Smooth muscle cell (in vitro differentiated cells): ENCODE data around the gene PBOV1. TPM values are rescaled to one million over a fixed set of nuclear protein-coding genes. Genes with fewer than 3 reads are reported as not detected.

Experiments
- DNase-seq: peaks from one replicate; lab custom pipeline; 2025; ENCODE audit not compliant: unreplicated experiment; lab: John Stamatoyannopoulos, UW
- H2AFZ ChIP-seq: fragments of 200-600 bp; sonication (generic); 2 replicates; pipeline ENCODE4 v1.6.0; 2016; ENCODE audit warnings: antibody characterized with exemption, low read depth, mild to moderate bottlenecking
- H3F3A ChIP-seq: fragments of 200-600 bp; sonication (generic); 2 replicates; pipeline ENCODE4 v1.6.0; 2017; ENCODE audit warnings: antibody characterized with exemption, low read depth
- H3K27ac ChIP-seq: fragments of 200-600 bp; sonication (generic); 2 replicates; pipeline ENCODE4 v1.5.1; 2016; ENCODE audit warnings: low read depth, mild to moderate bottlenecking
- H3K27me3 ChIP-seq: fragments of 200-600 bp; sonication (generic); 2 replicates; pipeline ENCODE4 v1.6.1; 2016; ENCODE audit warnings: low read depth, mild to moderate bottlenecking
- H3K36me3 ChIP-seq: fragments of 200-600 bp; sonication (generic); 2 replicates; pipeline ENCODE4 v1.5.1; 2016; ENCODE audit warnings: low read depth
- H3K4me1 ChIP-seq: fragments of 200-600 bp; sonication (generic); 2 replicates; pipeline ENCODE4 v1.5.1; 2016; ENCODE audit warnings: low read depth
- H3K4me2 ChIP-seq: fragments of 200-600 bp; sonication (generic); 2 replicates; pipeline ENCODE4 v1.6.0; 2016; ENCODE audit warnings: mild to moderate bottlenecking
- H3K4me3 ChIP-seq: fragments of 200-600 bp; sonication (generic); 2 replicates; pipeline ENCODE4 v1.5.1; 2016; ENCODE audit warnings: mild to moderate bottlenecking
- H3K79me2 ChIP-seq: fragments of 200-600 bp; sonication (generic); 2 replicates; pipeline ENCODE4 v1.6.0; 2016; ENCODE audit warnings: low read depth, mild to moderate bottlenecking
- H3K9ac ChIP-seq: fragments of 200-600 bp; sonication (generic); 2 replicates; pipeline ENCODE4 v1.6.0; 2016; ENCODE audit warnings: low read depth
- H3K9me3 ChIP-seq: fragments of 200-600 bp; sonication (generic); replicated peaks from 2 replicates; pipeline ENCODE4 v1.5.1; 2016; ENCODE audit warnings: low read depth
- H4K20me1 ChIP-seq: fragments of 200-600 bp; sonication (generic); 2 replicates; pipeline ENCODE4 v1.6.0; 2016; ENCODE audit warnings: low read depth
- WGBS: methylation state at CpG from one replicate; pipeline ENCODE4 v1.1.7; 2016; ENCODE audit warnings: low lambda C conversion rate; 5-methylcytosine and 5-hydroxymethylcytosine counted together
- polyA plus RNA-seq: library from polyadenylated mRNA; unstranded; fragments of >200 nt; fragmentation: Nextera tagmentation; extraction: Ambion mirVana; gene quantifications from 2 replicates; pipeline ENCODE4 v1.2.1, GENCODE V29; 2016
- total RNA-seq: library from RNA; depleted of rRNA; stranded (reverse); fragments of >200 nt; gene quantifications from 2 replicates; pipeline ENCODE4 v1.2.3, GENCODE V29; 2014
- TF ChIP-seq, protein P1 (sequence below): fragments of 200-600 bp; sonication (generic); IDR thresholded peaks from 2 replicates; pipeline ENCODE4 v1.5.1; 2017; ENCODE audit warnings: borderline replicate concordance, mild to moderate bottlenecking, antibody characterized with exemption; ENCODE audit not compliant: insufficient read depth, poor library complexity, severe bottlenecking

The PBOV1 gene
- total and polyA plus RNA-seq, 2 experiments from 2014 or later = not detected

DNA sequence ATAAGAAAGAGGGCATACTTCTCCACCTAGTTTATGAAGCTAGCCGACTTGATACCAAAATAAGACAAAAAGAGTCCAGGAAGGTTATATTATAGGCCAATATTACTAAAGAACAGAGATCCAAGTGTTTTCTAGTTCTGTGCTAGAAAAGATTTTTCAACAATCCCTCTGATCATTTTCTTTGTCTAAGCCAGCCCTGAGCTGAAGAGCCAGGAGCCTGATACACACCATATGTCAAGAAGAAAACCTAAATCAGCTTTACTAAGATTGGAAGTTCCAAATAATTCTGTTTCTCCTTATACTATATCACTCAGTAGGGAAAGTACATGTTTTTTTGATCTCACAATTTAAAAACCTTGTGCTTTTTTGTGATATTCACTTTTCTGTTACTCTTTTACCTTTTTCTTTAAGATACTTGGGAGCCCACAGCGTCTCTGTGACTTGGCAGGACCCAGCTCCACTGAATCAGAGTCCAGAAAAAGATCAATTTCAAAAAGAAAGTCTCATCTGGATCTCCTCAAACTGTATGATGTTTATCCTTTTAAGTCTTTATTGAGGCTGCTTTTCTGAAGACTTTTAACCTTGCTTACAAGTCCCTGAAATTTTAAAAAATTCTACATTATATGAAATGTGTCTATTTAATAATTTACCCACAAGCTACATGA is 43.0 kb upstream of the PBOV1 start:
- Histone ChIP-seq H3K79me2 (no peaks in the 10 kb centered on the region), H3K4me1 (no peaks in the 10 kb centered on the region), H3K9me3 (no peaks in the 10 kb centered on the region), H2AFZ (no peak overlapping the region), H3K9ac (no peak overlapping the region), H3K4me3 (no peak overlapping the region), H3K4me2 (no peak overlapping the region), H4K20me1 (no peaks in the 10 kb centered on the region), H3K27me3 (no peaks in the 10 kb centered on the region), H3K27ac (no peak overlapping the region), H3K36me3 (no peaks in the 10 kb centered on the region), H3F3A (no peaks in the 10 kb centered on the region)
- no peak for DNase-seq
- WGBS = 87% methylated on average over 2 of the region's 2 CpGs
- TF ChIP-seq, protein P1, sequence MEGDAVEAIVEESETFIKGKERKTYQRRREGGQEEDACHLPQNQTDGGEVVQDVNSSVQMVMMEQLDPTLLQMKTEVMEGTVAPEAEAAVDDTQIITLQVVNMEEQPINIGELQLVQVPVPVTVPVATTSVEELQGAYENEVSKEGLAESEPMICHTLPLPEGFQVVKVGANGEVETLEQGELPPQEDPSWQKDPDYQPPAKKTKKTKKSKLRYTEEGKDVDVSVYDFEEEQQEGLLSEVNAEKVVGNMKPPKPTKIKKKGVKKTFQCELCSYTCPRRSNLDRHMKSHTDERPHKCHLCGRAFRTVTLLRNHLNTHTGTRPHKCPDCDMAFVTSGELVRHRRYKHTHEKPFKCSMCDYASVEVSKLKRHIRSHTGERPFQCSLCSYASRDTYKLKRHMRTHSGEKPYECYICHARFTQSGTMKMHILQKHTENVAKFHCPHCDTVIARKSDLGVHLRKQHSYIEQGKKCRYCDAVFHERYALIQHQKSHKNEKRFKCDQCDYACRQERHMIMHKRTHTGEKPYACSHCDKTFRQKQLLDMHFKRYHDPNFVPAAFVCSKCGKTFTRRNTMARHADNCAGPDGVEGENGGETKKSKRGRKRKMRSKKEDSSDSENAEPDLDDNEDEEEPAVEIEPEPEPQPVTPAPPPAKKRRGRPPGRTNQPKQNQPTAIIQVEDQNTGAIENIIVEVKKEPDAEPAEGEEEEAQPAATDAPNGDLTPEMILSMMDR = no peak

DNA sequence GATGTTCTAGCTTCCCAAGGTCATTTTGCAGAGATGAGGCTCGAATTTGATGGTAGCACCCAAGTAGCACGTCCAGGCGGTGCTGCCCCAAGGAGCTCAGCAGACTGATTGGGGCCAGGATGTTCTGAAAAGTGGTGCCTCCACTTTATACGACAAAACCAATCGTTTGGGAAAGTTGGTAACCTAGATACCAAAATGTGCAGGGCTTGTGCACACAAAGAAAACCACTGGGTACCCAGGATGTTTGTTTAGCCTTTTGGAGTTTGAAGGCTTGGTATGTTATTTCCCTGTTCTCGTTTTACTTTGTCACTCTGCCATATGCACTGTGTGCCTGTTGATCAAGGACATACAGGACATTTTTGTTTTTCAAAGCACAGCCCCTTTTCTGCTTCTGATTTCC is 40.7 kb upstream of the PBOV1 start:
- Histone ChIP-seq H3K9me3 (no peaks in the 10 kb centered on the region), H3K4me1 (no peaks in the 10 kb centered on the region), H3K4me3 (no peak overlapping the region), H3K4me2 (no peak overlapping the region), H3K27ac (no peak overlapping the region), H3K9ac (no peak overlapping the region), H3K27me3 (no peaks in the 10 kb centered on the region), H4K20me1 (no peaks in the 10 kb centered on the region), H3K36me3 (no peaks in the 10 kb centered on the region), H2AFZ (no peak overlapping the region), H3K79me2 (no peaks in the 10 kb centered on the region), H3F3A (no peaks in the 10 kb centered on the region)
- 95% methylated on average over 6 of the region's 6 CpGs for WGBS
- DNase-seq = no peak
- TF ChIP-seq, protein P1 = no peak

DNA sequence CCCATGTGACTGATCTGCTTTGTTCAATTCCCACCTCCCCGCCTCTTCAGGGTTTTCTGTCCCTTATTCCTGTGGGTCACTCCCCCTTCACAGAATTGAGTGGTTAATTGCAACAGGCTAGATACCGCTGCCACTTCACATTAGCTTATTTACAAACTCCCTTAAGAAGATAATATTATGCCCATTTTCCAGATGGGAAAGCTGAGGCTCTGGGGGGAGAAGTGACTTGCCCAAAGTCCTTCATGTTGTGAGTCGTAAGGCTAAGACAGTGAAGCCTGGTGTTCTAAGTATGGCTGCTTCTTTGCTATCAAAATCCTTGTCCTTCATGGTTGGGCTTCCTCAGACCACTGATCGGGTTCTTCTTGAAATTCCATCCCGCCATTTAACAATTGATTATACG is 39.9 kb upstream of the PBOV1 start:
- Histone ChIP-seq H3F3A (no peaks in the 10 kb centered on the region), H2AFZ (no peak overlapping the region), H3K36me3 (no peaks in the 10 kb centered on the region), H3K9ac (no peak overlapping the region), H4K20me1 (no peaks in the 10 kb centered on the region), H3K4me3 (no peak overlapping the region), H3K27ac (no peak overlapping the region), H3K27me3 (no peaks in the 10 kb centered on the region), H3K4me1 (no peaks in the 10 kb centered on the region), H3K4me2 (no peak overlapping the region), H3K79me2 (no peaks in the 10 kb centered on the region), H3K9me3 (no peaks in the 10 kb centered on the region)
- WGBS = 94% methylated on average over 6 of the region's 6 CpGs
- no peak for DNase-seq
- TF ChIP-seq, protein P1 = no peak

DNA sequence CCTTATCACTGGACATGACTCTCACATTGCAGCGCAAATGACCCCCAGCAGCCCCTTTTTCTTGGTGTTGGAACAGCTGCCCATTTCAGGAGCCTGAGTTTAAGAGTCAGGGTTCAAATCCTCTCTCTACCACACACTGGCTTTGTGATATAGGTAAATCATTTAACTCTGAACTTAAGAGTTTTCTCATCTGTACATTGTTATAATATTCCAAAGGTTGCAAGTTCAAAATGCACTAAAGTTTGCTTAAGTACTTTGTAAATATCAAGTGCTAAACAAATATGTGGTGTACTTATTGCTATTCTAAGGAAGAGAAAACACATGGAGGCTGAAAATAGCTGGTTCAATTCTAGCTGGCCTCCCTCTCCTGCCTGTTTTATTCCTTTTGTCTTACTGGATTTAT is 39.3 kb upstream of the PBOV1 start:
- Histone ChIP-seq H3K4me1 (no peaks in the 10 kb centered on the region), H3K79me2 (no peaks in the 10 kb centered on the region), H3K4me2 (no peak overlapping the region), H3K9me3 (no peaks in the 10 kb centered on the region), H3K27me3 (no peaks in the 10 kb centered on the region), H3K9ac (no peak overlapping the region), H2AFZ (no peak overlapping the region), H3K36me3 (no peaks in the 10 kb centered on the region), H4K20me1 (no peaks in the 10 kb centered on the region), H3F3A (no peaks in the 10 kb centered on the region), H3K4me3 (no peak overlapping the region), H3K27ac (no peak overlapping the region)
- WGBS = 100% methylated on average over 1 of the region's 1 CpG
- DNase-seq = no peak
- TF ChIP-seq, protein P1 = no peak
